GM12875 (cell line): ENCODE data around the gene STK24.

Source experiments
- H3K4me3 ChIP-seq: one replicate; pipeline ENCODE4 v1.5.1; 2011; ENCODE audit warnings: low read depth, low read length, control low read depth
- CTCF ChIP-seq: IDR thresholded peaks from 2 replicates; pipeline ENCODE4 v1.5.1; 2011; ENCODE audit warnings: low read depth, mild to moderate bottlenecking, control low read depth, inconsistent platforms, low read length, moderate library complexity, borderline replicate concordance; ENCODE audit not compliant: insufficient read depth

The STK24 gene

GRCh38 chr13:98541701-98542203 lies 35.2 kb downstream of the STK24 start:
- H3K4me3 ChIP-seq, result no peak overlapping the region
- no peak for TF ChIP-seq CTCF

GRCh38 chr13:98541191-98541590 lies 35.7 kb downstream of the STK24 start:
- no peak for TF ChIP-seq CTCF
- no peak overlapping the region for H3K4me3 ChIP-seq

- TF ChIP-seq CTCF, result no peak
- H3K4me3 ChIP-seq, result no peak overlapping the region
Measured at GRCh38 chr13:98540476-98540875, 36.4 kb downstream of the STK24 start.

GRCh38 chr13:98539666-98540065 lies 37.2 kb downstream of the STK24 start:
- no peak overlapping the region for H3K4me3 ChIP-seq
- no peak for TF ChIP-seq CTCF

GRCh38 chr13:98538876-98539275 lies 38.0 kb downstream of the STK24 start:
- no peak for TF ChIP-seq CTCF
- H3K4me3 ChIP-seq, result no peak overlapping the region

- no peak overlapping the region for H3K4me3 ChIP-seq
- TF ChIP-seq CTCF, result no peak
Measured at GRCh38 chr13:98537740-98538139, 39.2 kb downstream of the STK24 start.

GRCh38 chr13:98537306-98537705 lies 39.6 kb downstream of the STK24 start:
- TF ChIP-seq CTCF, result no peak
- H3K4me3 ChIP-seq, result no peak overlapping the region
